Measurements from ENCODE around the gene SORCS2. TPM values are rescaled to one million over a fixed set of nuclear protein-coding genes. Genes with fewer than 3 reads are reported as not detected.

The SORCS2 gene
- polyA plus RNA-seq, 1 donor from 2014 or later, result 1.0 TPM

DNA sequence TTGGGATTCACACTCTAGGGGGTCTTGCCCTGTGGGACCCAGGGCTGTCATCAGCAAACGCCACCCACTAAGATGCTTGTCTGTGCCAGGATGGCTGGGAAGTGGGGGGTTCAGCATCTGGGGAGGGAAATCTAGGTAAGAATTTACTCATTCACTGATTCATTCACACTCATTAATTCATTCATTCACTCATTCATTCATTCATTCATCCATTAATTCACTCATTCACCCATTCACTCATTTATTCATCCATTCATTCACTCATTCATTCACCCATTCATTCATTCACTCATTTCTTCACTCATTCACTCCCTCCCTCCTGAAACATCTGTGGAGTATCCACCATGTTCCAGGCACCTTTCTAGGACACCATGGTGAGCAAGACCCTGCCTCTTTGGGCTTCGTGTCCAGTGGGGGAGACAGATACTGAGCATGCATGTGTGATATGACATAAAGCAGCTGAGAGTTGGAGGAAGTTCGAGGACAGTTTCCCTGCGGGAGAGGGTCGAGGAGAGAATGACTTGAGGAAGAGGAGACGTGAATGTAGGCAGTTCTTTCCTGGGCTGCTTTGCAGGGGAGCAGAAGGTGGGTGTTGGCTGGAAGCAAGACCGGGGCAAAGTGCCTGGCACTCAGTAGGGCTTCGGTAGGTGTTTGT lies 90.6 kb downstream of the SORCS2 start:
- no peak overlapping the region for H2AFZ ChIP-seq (ENCODE audit: low read depth, low read length)
- H3K36me3 ChIP-seq (ENCODE audit: insufficient read depth, low read length), result no peaks in the 10 kb centered on the region
- H3K27me3 ChIP-seq (ENCODE audit: insufficient read depth, low read depth, low read length), result no peaks in the 10 kb centered on the region
- H3K4me2 ChIP-seq (ENCODE audit: low read length), result no peak overlapping the region
- H3K4me3 ChIP-seq (ENCODE audit: low read length), result no peak overlapping the region
- no peak overlapping the region for H3K9ac ChIP-seq (ENCODE audit: low read length)
- no peaks in the 10 kb centered on the region for H4K20me1 ChIP-seq (ENCODE audit: insufficient read depth)
- no peak for TF ChIP-seq MXI1 (conservative IDR thresholded peaks at IDR 0.05; ENCODE audit: poor library complexity, severe bottlenecking)
- TF ChIP-seq EP300 (conservative IDR thresholded peaks at IDR 0.05; ENCODE audit: poor library complexity, severe bottlenecking), result no peak
- TF ChIP-seq EZH2 (IDR thresholded peaks at IDR 0.05; ENCODE audit: borderline replicate concordance, insufficient read depth, low read length, poor library complexity, severe bottlenecking), result no peak
- TF ChIP-seq SMC3 (conservative IDR thresholded peaks at IDR 0.05; ENCODE audit: poor library complexity), result no peak
- TF ChIP-seq TAF1 (IDR thresholded peaks at IDR 0.05; ENCODE audit: low read depth), result no peak
- TF ChIP-seq, protein P1, sequence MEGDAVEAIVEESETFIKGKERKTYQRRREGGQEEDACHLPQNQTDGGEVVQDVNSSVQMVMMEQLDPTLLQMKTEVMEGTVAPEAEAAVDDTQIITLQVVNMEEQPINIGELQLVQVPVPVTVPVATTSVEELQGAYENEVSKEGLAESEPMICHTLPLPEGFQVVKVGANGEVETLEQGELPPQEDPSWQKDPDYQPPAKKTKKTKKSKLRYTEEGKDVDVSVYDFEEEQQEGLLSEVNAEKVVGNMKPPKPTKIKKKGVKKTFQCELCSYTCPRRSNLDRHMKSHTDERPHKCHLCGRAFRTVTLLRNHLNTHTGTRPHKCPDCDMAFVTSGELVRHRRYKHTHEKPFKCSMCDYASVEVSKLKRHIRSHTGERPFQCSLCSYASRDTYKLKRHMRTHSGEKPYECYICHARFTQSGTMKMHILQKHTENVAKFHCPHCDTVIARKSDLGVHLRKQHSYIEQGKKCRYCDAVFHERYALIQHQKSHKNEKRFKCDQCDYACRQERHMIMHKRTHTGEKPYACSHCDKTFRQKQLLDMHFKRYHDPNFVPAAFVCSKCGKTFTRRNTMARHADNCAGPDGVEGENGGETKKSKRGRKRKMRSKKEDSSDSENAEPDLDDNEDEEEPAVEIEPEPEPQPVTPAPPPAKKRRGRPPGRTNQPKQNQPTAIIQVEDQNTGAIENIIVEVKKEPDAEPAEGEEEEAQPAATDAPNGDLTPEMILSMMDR (IDR thresholded peaks at IDR 0.05; ENCODE audit: poor library complexity, severe bottlenecking), result no peak
- no peak for TF ChIP-seq POLR2AphosphoS5 (IDR thresholded peaks at IDR 0.05)
- TF ChIP-seq, protein P2, sequence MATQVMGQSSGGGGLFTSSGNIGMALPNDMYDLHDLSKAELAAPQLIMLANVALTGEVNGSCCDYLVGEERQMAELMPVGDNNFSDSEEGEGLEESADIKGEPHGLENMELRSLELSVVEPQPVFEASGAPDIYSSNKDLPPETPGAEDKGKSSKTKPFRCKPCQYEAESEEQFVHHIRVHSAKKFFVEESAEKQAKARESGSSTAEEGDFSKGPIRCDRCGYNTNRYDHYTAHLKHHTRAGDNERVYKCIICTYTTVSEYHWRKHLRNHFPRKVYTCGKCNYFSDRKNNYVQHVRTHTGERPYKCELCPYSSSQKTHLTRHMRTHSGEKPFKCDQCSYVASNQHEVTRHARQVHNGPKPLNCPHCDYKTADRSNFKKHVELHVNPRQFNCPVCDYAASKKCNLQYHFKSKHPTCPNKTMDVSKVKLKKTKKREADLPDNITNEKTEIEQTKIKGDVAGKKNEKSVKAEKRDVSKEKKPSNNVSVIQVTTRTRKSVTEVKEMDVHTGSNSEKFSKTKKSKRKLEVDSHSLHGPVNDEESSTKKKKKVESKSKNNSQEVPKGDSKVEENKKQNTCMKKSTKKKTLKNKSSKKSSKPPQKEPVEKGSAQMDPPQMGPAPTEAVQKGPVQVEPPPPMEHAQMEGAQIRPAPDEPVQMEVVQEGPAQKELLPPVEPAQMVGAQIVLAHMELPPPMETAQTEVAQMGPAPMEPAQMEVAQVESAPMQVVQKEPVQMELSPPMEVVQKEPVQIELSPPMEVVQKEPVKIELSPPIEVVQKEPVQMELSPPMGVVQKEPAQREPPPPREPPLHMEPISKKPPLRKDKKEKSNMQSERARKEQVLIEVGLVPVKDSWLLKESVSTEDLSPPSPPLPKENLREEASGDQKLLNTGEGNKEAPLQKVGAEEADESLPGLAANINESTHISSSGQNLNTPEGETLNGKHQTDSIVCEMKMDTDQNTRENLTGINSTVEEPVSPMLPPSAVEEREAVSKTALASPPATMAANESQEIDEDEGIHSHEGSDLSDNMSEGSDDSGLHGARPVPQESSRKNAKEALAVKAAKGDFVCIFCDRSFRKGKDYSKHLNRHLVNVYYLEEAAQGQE (IDR thresholded peaks at IDR 0.05; ENCODE audit: borderline replicate concordance), result no peak
- no peak for TF ChIP-seq RAD21 (conservative IDR thresholded peaks at IDR 0.05)
- H3F3A ChIP-seq (ENCODE audit: insufficient read depth, low read length, poor library complexity, severe bottlenecking), result no peaks in the 10 kb centered on the region
- no peaks in the 10 kb centered on the region for H3K9me3 ChIP-seq (ENCODE audit: low read length)
- no peaks in the 10 kb centered on the region for H3K9me2 ChIP-seq (ENCODE audit: insufficient read depth, low read length)
- no peaks in the 10 kb centered on the region for H3K79me2 ChIP-seq (replicated peaks; ENCODE audit: insufficient read depth, low read length)
- no peak overlapping the region for H3K27ac ChIP-seq (ENCODE audit: low read length)

DNA sequence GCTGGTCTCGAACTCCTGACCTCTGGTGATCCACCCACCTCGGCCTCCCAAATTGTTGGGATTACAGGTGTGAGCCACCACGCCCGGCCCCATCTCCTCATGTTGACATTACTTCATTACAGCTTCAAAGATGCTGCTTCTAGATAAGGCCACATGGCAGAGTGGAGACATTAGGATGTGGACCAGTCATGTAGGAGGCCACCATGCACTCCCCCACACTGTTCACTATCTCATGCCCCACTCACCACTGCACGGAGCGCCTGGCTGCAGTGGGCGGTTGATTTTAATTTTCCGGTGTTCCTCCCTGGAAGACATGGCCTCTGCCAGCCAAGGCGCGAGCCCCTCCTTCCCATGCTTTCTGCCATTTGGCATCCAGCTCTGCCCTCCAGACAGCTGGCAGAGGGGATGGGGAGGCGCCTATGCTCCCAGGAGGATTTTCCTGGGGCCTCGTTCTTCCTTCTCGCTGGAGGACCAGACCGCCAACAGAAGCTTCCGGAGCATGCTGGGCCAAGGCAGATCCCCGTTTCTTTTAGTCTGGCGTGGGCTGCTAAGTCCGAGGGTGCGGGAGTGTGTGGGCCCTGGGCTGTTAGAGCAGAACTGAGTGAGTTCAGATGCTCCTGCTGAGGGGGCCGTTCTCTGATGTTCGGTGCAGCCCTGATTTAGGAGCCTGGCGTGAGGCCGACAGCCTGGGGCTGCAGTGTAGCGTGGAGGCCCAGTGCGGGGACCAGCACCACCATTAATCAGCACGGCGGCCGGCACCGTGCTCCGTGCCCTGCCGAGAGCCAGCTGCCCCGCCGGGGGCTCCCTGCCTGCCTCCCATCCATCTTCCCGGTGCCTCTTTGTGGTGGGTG lies 93.1 kb downstream of the SORCS2 start:
- Histone ChIP-seq H3K9ac (ENCODE audit: low read length) (no peak overlapping the region), H3K9me3 (ENCODE audit: low read length) (no peaks in the 10 kb centered on the region), H4K20me1 (ENCODE audit: insufficient read depth) (no peaks in the 10 kb centered on the region), H2AFZ (ENCODE audit: low read depth, low read length) (no peak overlapping the region), H3F3A (ENCODE audit: insufficient read depth, low read length, poor library complexity, severe bottlenecking) (no peaks in the 10 kb centered on the region), H3K4me2 (ENCODE audit: low read length) (no peak overlapping the region), H3K9me2 (ENCODE audit: insufficient read depth, low read length) (no peaks in the 10 kb centered on the region), H3K79me2 (replicated peaks; ENCODE audit: insufficient read depth, low read length) (no peaks in the 10 kb centered on the region), H3K27ac (ENCODE audit: low read length) (no peak overlapping the region), H3K27me3 (ENCODE audit: insufficient read depth, low read depth, low read length) (no peaks in the 10 kb centered on the region), H3K36me3 (ENCODE audit: insufficient read depth, low read length) (no peaks in the 10 kb centered on the region), H3K4me3 (ENCODE audit: low read length) (no peak overlapping the region)
- TF ChIP-seq EP300 (conservative IDR thresholded peaks at IDR 0.05; ENCODE audit: poor library complexity, severe bottlenecking) (no peak), EZH2 (IDR thresholded peaks at IDR 0.05; ENCODE audit: borderline replicate concordance, insufficient read depth, low read length, poor library complexity, severe bottlenecking) (no peak), SMC3 (conservative IDR thresholded peaks at IDR 0.05; ENCODE audit: poor library complexity) (no peak)

Data from neural cell (in vitro differentiated cells).